HepG2 (cell line): ENCODE data around the gene TJAP1. TPM values are rescaled to one million over a fixed set of nuclear protein-coding genes. Genes with fewer than 3 reads are reported as not detected.

Source experiments
- AKAP8 ChIP-seq: sonication (generic); formaldehyde crosslinking; IDR thresholded peaks from 2 replicates; pipeline ENCODE4 v1.5.1; 2020; ENCODE audit warnings: mild to moderate bottlenecking, missing genetic modification reagents
- ATRX ChIP-seq: sonication (generic); formaldehyde crosslinking; IDR thresholded peaks from 2 replicates; pipeline ENCODE4 v1.4.0; 2020; ENCODE audit warnings: missing genetic modification reagents, borderline replicate concordance
- BCL6 ChIP-seq: IDR thresholded peaks from 2 replicates; pipeline ENCODE4 v1.6.1; 2016; ENCODE audit warnings: missing genetic modification reagents, missing compliant biosample characterization
- CBX1 ChIP-seq: IDR thresholded peaks from one replicate; pipeline ENCODE4 v1.6.1; 2016; ENCODE audit warnings: antibody characterized with exemption, low read depth
- CHD2 ChIP-seq: IDR thresholded peaks from 2 replicates; pipeline ENCODE4 v1.6.1; 2011; ENCODE audit warnings: low read depth, low read length, improper control_type of control experiment
- CREB1 ChIP-seq, 2 experiments: fragments of 450-650 bp in 1 of 2; IDR thresholded peaks; 2 replicates each; pipeline ENCODE4 v1.6.1; 2016 to 2017; ENCODE audit warnings: control low read depth in 1 of 2, mild to moderate bottlenecking in 1 of 2, missing compliant biosample characterization in 1 of 2, missing genetic modification characterization in 1 of 2
- KAT8 ChIP-seq: IDR thresholded peaks from 2 replicates; pipeline ENCODE4 v1.6.1; 2016; ENCODE audit warnings: missing genetic modification reagents, missing compliant biosample characterization
- PBX3 ChIP-seq: sonication (generic); formaldehyde crosslinking; IDR thresholded peaks from 2 replicates; pipeline ENCODE4 v1.8.1; 2023; ENCODE audit warnings: missing genetic modification reagents, inconsistent platforms, borderline replicate concordance
- PCBP2 ChIP-seq: fragments of 200-400 bp; formaldehyde crosslinking; optimal IDR thresholded peaks from 2 replicates; pipeline ENCODE3; 2018; ENCODE audit warnings: low read length, low read depth; ENCODE audit not compliant: poor library complexity, severe bottlenecking
- POLR2AphosphoS2 ChIP-seq: IDR thresholded peaks from 2 replicates; pipeline ENCODE4 v1.6.1; 2011; ENCODE audit warnings: low read depth, low read length, improper control_type of control experiment
- SETDB1 ChIP-seq: sonication (generic); formaldehyde crosslinking; IDR thresholded peaks from 2 replicates; pipeline ENCODE4 v1.5.1; 2020; ENCODE audit warnings: missing genetic modification reagents, mild to moderate bottlenecking, borderline replicate concordance
- SMAD9 ChIP-seq: sonication (generic); formaldehyde crosslinking; IDR thresholded peaks from 2 replicates; pipeline ENCODE4 v1.5.1; 2020; ENCODE audit warnings: mild to moderate bottlenecking, missing genetic modification reagents
- SRSF1 ChIP-seq: fragments of 200-400 bp; formaldehyde crosslinking; optimal IDR thresholded peaks from 2 replicates; pipeline ENCODE3; 2017; ENCODE audit warnings: mild to moderate bottlenecking, low read depth, low read length, moderate library complexity
- ZNF136 ChIP-seq: sonication (generic); formaldehyde crosslinking; IDR thresholded peaks from 2 replicates; pipeline ENCODE4 v1.8.1; 2022; ENCODE audit warnings: low read depth, mild to moderate bottlenecking, moderate library complexity, missing genetic modification reagents
- ZNF549 ChIP-seq: sonication (generic); formaldehyde crosslinking; IDR thresholded peaks from 2 replicates; pipeline ENCODE4 v1.5.0; 2020; ENCODE audit warnings: missing genetic modification reagents
- ZNF616 ChIP-seq: sonication (generic); formaldehyde crosslinking; IDR thresholded peaks from 2 replicates; pipeline ENCODE4 v1.5.0; 2020; ENCODE audit warnings: low read depth, mild to moderate bottlenecking, missing genetic modification reagents
- ZNF660 ChIP-seq: sonication (generic); formaldehyde crosslinking; IDR thresholded peaks from 2 replicates; pipeline ENCODE4 v1.5.1; 2020; ENCODE audit warnings: mild to moderate bottlenecking, low read depth, missing genetic modification reagents, borderline replicate concordance
- ZNF75D ChIP-seq: sonication (generic); formaldehyde crosslinking; IDR thresholded peaks from 2 replicates; pipeline ENCODE4 v1.8.1; 2023; ENCODE audit warnings: missing genetic modification reagents, mild to moderate bottlenecking, borderline replicate concordance
- ZSCAN5A ChIP-seq: sonication (generic); formaldehyde crosslinking; IDR thresholded peaks from 2 replicates; pipeline ENCODE4 v1.8.0; 2022; ENCODE audit warnings: mild to moderate bottlenecking, missing genetic modification reagents, borderline replicate concordance
- polyA plus RNA-seq, 8 experiments: library from polyadenylated mRNA; depleted of rRNA in 3 of 8; stranded (reverse) in 7 of 8; unstranded in 1 of 8; fragments of >200 nt; fragmentation: Illumina TruSeq in 4 of 8; extraction: Trizol in 4 of 8; gene quantifications; 2 replicates each; pipeline versions ENCODE4 v1.2.1 to v1.2.3, GENCODE V29; 2011 to 2016; ENCODE audit warnings: low read depth in 4 of 8, missing spikeins in 1 of 8, mixed read lengths in 1 of 8; ENCODE audit not compliant: insufficient read depth in 1 of 8
- total RNA-seq, 5 experiments: library from RNA; depleted of rRNA; stranded (reverse); fragments of >200 nt; fragmentation: Illumina TruSeq; extraction: Trizol; gene quantifications; 2 replicates each; pipeline ENCODE4 v1.2.3, GENCODE V29; 2016; ENCODE audit warnings: low read depth in 1 of 5
- TF ChIP-seq, protein P1 (sequence below): sonication (generic); formaldehyde crosslinking; conservative IDR thresholded peaks from 2 replicates; pipeline ENCODE4 v1.4.0; 2020; ENCODE audit warnings: missing genetic modification reagents
- TF ChIP-seq, protein P2 (sequence below): sonication (generic); formaldehyde crosslinking; IDR thresholded peaks from 2 replicates; pipeline ENCODE4 v1.5.0; 2020; ENCODE audit warnings: mild to moderate bottlenecking, missing genetic modification reagents
- TF ChIP-seq, protein P3 (sequence below): sonication (generic); formaldehyde crosslinking; conservative IDR thresholded peaks from 2 replicates; pipeline ENCODE4 v1.8.1; 2023; ENCODE audit warnings: missing genetic modification reagents

Gene TJAP1
- total and polyA plus RNA-seq, 2 of the 13 experiments (the other 11 are each of a cell fraction or from before 2014, with no cell fraction given) = 15.7 to 41.6 TPM

DNA sequence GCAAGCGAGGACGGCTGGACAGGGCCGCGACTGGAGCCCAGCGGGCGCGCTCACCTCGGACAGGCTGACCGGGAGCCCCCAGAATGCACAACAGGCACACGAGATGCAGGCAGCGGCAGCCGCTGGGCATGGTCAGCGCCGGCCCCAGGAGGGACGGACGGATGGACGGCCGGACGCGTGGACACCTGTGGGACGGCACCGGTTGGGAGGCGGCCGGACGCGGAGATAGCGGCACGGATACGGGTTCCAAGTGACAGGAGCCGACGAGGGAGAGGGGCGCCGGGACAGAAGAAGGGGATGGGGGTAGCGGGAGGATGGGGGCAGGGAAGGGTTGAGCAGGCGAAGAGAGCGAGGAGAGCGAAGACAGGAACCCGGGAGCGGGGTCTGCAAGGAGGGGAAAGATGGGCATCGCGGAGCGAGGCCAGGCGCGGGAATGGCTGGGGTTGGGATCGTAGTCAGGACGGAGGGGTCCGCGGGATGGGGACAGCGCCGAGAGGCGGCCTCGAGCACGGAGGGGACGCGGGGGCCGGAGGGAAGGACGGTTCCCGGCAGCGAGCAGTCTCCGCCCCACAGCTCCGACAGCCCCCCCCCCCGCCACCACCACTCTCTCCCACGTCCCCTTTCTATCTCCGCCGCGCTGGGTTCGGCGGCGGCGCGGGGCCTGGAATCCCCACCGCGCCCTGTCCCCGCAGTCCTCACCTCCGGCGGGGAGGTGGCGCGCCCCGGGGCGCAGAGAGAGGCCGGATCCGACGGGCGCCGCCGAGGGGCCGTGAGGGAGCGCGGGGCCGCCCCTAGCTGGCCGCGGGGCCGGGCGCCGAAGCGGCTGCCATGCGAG is 22.5 kb upstream of the TJAP1 start (continued):
- TF ChIP-seq POLR2AphosphoS2 = no peak
- TF ChIP-seq ZNF136 (CRISPR knock-in tag) = peak; percentile 76; the same call in 1 of the 2 replicates
- TF ChIP-seq, protein P1, sequence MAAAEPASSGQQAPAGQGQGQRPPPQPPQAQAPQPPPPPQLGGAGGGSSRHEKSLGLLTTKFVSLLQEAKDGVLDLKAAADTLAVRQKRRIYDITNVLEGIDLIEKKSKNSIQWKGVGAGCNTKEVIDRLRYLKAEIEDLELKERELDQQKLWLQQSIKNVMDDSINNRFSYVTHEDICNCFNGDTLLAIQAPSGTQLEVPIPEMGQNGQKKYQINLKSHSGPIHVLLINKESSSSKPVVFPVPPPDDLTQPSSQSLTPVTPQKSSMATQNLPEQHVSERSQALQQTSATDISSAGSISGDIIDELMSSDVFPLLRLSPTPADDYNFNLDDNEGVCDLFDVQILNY (CRISPR knock-in tag) = no peak
- peak; percentile 62; the same call in 1 of the 2 replicates for TF ChIP-seq KAT8 (CRISPR knock-in tag)
- no peak for TF ChIP-seq ZNF75D (CRISPR knock-in tag)
- TF ChIP-seq, protein P2, sequence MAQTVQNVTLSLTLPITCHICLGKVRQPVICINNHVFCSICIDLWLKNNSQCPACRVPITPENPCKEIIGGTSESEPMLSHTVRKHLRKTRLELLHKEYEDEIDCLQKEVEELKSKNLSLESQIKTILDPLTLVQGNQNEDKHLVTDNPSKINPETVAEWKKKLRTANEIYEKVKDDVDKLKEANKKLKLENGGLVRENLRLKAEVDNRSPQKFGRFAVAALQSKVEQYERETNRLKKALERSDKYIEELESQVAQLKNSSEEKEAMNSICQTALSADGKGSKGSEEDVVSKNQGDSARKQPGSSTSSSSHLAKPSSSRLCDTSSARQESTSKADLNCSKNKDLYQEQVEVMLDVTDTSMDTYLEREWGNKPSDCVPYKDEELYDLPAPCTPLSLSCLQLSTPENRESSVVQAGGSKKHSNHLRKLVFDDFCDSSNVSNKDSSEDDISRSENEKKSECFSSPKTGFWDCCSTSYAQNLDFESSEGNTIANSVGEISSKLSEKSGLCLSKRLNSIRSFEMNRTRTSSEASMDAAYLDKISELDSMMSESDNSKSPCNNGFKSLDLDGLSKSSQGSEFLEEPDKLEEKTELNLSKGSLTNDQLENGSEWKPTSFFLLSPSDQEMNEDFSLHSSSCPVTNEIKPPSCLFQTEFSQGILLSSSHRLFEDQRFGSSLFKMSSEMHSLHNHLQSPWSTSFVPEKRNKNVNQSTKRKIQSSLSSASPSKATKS (CRISPR knock-in tag) = no peak
- no peak for TF ChIP-seq ZNF549 (CRISPR knock-in tag)
- TF ChIP-seq PBX3 = no peak
- TF ChIP-seq BCL6 = peak; percentile 44; the same call in 1 of the 2 replicates
- TF ChIP-seq, protein P3, sequence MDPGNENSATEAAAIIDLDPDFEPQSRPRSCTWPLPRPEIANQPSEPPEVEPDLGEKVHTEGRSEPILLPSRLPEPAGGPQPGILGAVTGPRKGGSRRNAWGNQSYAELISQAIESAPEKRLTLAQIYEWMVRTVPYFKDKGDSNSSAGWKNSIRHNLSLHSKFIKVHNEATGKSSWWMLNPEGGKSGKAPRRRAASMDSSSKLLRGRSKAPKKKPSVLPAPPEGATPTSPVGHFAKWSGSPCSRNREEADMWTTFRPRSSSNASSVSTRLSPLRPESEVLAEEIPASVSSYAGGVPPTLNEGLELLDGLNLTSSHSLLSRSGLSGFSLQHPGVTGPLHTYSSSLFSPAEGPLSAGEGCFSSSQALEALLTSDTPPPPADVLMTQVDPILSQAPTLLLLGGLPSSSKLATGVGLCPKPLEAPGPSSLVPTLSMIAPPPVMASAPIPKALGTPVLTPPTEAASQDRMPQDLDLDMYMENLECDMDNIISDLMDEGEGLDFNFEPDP (CRISPR knock-in tag) = no peak
- no peak for TF ChIP-seq SETDB1
- TF ChIP-seq ZNF616 (CRISPR knock-in tag) = no peak
- TF ChIP-seq SMAD9 = 0 out of 2 replicates have a peak, but pooled peaks have one; percentile 68
- peak; percentile 76 for TF ChIP-seq SRSF1
- no peak for TF ChIP-seq ZNF660
- TF ChIP-seq CHD2 = no peak
- TF ChIP-seq AKAP8 (CRISPR knock-in tag) = peak; percentile 95
- TF ChIP-seq ZSCAN5A = no peak
- TF ChIP-seq CREB1 (IDR thresholded peaks at IDR 0.05) = no peak
- no peak for TF ChIP-seq CREB1 (CRISPR knock-in tag; IDR thresholded peaks at IDR 0.05)
- TF ChIP-seq CBX1 = no peak
- TF ChIP-seq PCBP2 = no peak
- TF ChIP-seq ATRX = no peak
